Endothelial cell of umbilical vein (primary cell): ENCODE measurements around the gene CDH9. TPM values are rescaled to one million over a fixed set of nuclear protein-coding genes. Genes with fewer than 3 reads are reported as not detected.

Experiments used
- BruUV-seq: library from RNA; stranded (reverse); fragments of 400-500 nt; replicated peaks from 2 replicates; lab custom pipeline; 2021; lab: Mats Ljungman, UMichigan
- CTCF ChIA-PET: fragments of 300-600, 350-600 bp; sonication (Branson Sonifier 250); formaldehyde crosslinking; loops from one replicate; lab custom pipeline; 2021; ENCODE audit warnings: antibody characterized with exemption, inconsistent platforms; lab: Charles Lee
- POLR2A ChIA-PET: fragments of 300-600, 350-600 bp; sonication (Branson Sonifier 250); formaldehyde crosslinking; loops from one replicate; lab custom pipeline; 2021; ENCODE audit warnings: antibody characterized with exemption, inconsistent platforms; lab: Charles Lee
- DNase-seq: peaks from one replicate; pipeline ENCODE4 v3.0.0-alpha.2; 2011; ENCODE audit warnings: low read depth, low spot score
- FAIRE-seq: peaks from 2 replicates; lab custom pipeline; 2011; peaks lifted over from hg19 to GRCh38; lab: Jason Lieb, UNC
- H2AFZ ChIP-seq: 2 replicates; pipeline ENCODE4 v1.6.0; 2012; ENCODE audit warnings: low read depth, low read length, control low read depth, inconsistent platforms
- H3K27ac ChIP-seq: 2 replicates; pipeline ENCODE4 v1.5.1; 2011; ENCODE audit warnings: low read depth, mild to moderate bottlenecking, control low read depth, low read length, moderate library complexity; ENCODE audit not compliant: insufficient read depth
- H3K27me3 ChIP-seq, 2 experiments: 2 replicates each; pipeline versions ENCODE4 v1.6.0 to v1.6.1; 2011; ENCODE audit warnings: low read length in 2 of 2, mixed read lengths in 1 of 2; ENCODE audit not compliant: control insufficient read depth in 2 of 2, insufficient read depth in 2 of 2
- H3K36me3 ChIP-seq, 2 experiments: 2 replicates in 1 of 2; 3 replicates in 1 of 2; pipeline ENCODE4 v1.5.1; 2011; ENCODE audit warnings: low read length in 2 of 2, mild to moderate bottlenecking in 1 of 2, moderate library complexity in 1 of 2; ENCODE audit not compliant: control insufficient read depth in 2 of 2, insufficient read depth in 2 of 2; ENCODE audit errors: extremely low read depth in 1 of 2
- H3K4me1 ChIP-seq: 3 replicates; pipeline ENCODE4 v1.5.1; 2011; ENCODE audit warnings: mild to moderate bottlenecking, low read length; ENCODE audit not compliant: control insufficient read depth, insufficient read depth; ENCODE audit errors: extremely low read depth
- H3K4me2 ChIP-seq: 2 replicates; pipeline ENCODE4 v1.6.1; 2011; ENCODE audit warnings: low read length, control low read depth, mixed read lengths; ENCODE audit not compliant: insufficient read depth
- H3K4me3 ChIP-seq, 3 experiments: fragments of 200-600 bp in 1 of 3; sonication (generic), shearing (Covaris generic) in 1 of 3; replicated peaks in 1 of 3; 2 replicates each; pipeline ENCODE4 v1.5.1; 2011 to 2016; ENCODE audit warnings: control low read depth in 3 of 3, low read length in 3 of 3, mild to moderate bottlenecking in 2 of 3, inconsistent platforms in 1 of 3, low read depth in 1 of 3, moderate library complexity in 1 of 3; ENCODE audit not compliant: insufficient read depth in 1 of 3
- H3K79me2 ChIP-seq: 2 replicates; pipeline ENCODE4 v1.6.0; 2012; ENCODE audit warnings: low read length, inconsistent platforms; ENCODE audit not compliant: control insufficient read depth, insufficient read depth
- H3K9ac ChIP-seq: replicated peaks from 2 replicates; pipeline ENCODE3; 2011; ENCODE audit warnings: low read length, control low read depth; ENCODE audit not compliant: insufficient read depth; ENCODE audit errors: extremely low read depth
- H3K9me1 ChIP-seq: replicated peaks from 3 replicates; pipeline ENCODE4 v1.6.0; 2011; ENCODE audit warnings: mild to moderate bottlenecking, low read length; ENCODE audit not compliant: control insufficient read depth, insufficient read depth; ENCODE audit errors: extremely low read depth
- H3K9me3 ChIP-seq: replicated peaks from 2 replicates; pipeline ENCODE4 v1.5.1; 2012; ENCODE audit warnings: low read length, inconsistent platforms; ENCODE audit not compliant: control insufficient read depth, insufficient read depth
- H4K20me1 ChIP-seq: replicated peaks from 2 replicates; pipeline ENCODE3; 2011; ENCODE audit warnings: mild to moderate bottlenecking, low read length; ENCODE audit not compliant: control insufficient read depth, insufficient read depth; ENCODE audit errors: extremely low read depth
- EZH2 ChIP-seq: IDR thresholded peaks from 2 replicates; pipeline ENCODE4 v1.6.1; 2012; ENCODE audit warnings: borderline replicate concordance, low read depth, mild to moderate bottlenecking, moderate library complexity, low read length, inconsistent platforms; ENCODE audit not compliant: severe bottlenecking
- FOS ChIP-seq: IDR thresholded peaks from 2 replicates; pipeline ENCODE4 v1.6.1; 2011; ENCODE audit warnings: mild to moderate bottlenecking, low read length, moderate library complexity, borderline replicate concordance; ENCODE audit not compliant: insufficient read depth
- GATA2 ChIP-seq: IDR thresholded peaks from 2 replicates; pipeline ENCODE4 v1.7.0; 2011; ENCODE audit warnings: low read depth, mild to moderate bottlenecking, moderate library complexity, mixed read lengths, low read length; ENCODE audit not compliant: insufficient read length, insufficient read depth
- JUN ChIP-seq: IDR thresholded peaks from 2 replicates; pipeline ENCODE4 v1.6.1; 2011; ENCODE audit warnings: borderline replicate concordance, low read depth; ENCODE audit not compliant: insufficient read length, insufficient read depth
- MYC ChIP-seq: IDR thresholded peaks from one replicate; pipeline ENCODE4 v1.6.1; 2011; ENCODE audit warnings: mild to moderate bottlenecking, low read depth, low read length
- POLR2A ChIP-seq: IDR thresholded peaks from 2 replicates; pipeline ENCODE4 v1.6.1; 2012; ENCODE audit warnings: low read depth, mild to moderate bottlenecking, control low read depth, low read length
- POLR2AphosphoS5 ChIP-seq: IDR thresholded peaks from 2 replicates; pipeline ENCODE4 v1.6.1; 2012; ENCODE audit warnings: low read depth, mild to moderate bottlenecking, control low read depth, low read length, moderate library complexity; ENCODE audit not compliant: insufficient read depth
- dilution Hi-C: fragments of 300-500 bp; cut with MboI; formaldehyde crosslinking; loops from one replicate; pipeline ENCODE4 v1.15.0; 2019; ENCODE audit warnings: low sequenced_read_pairs; ENCODE audit not compliant: extremely low pct_ligation_motif_present
- intact Hi-C: fragments of 100-400 bp; cut with micrococcal nuclease; formaldehyde crosslinking; loops from one replicate; pipeline ENCODE4 v1.10.0; 2022
- polyA plus RNA-seq, 4 experiments: library from polyadenylated mRNA; depleted of rRNA in 3 of 4; stranded (reverse) in 3 of 4; unstranded in 1 of 4; fragments of >200 nt; gene quantifications; 2 replicates each; pipeline versions ENCODE4 v1.2.1 to v1.2.3, GENCODE V29; 2011 to 2012; ENCODE audit warnings: missing spikeins in 1 of 4
- total RNA-seq: library from RNA; stranded (reverse); gene quantifications from 2 replicates; pipeline ENCODE4 v1.2.3, GENCODE V29; 2021
- TF ChIP-seq, protein P1 (sequence below), 2 donors: IDR thresholded peaks; 1 replicate in 1 of 2; 2 replicates in 1 of 2; pipeline ENCODE4 v1.5.1; 2011; ENCODE audit warnings: low read length in 2 of 2, mild to moderate bottlenecking in 2 of 2, moderate library complexity in 2 of 2, control low read depth in 1 of 2, inconsistent platforms in 1 of 2, low read depth in 1 of 2; ENCODE audit not compliant: insufficient read depth in 1 of 2; ENCODE audit errors: extremely low read depth in 1 of 2
- TF ChIP-seq, protein P2 (sequence below): IDR thresholded peaks from 2 replicates; pipeline ENCODE4 v1.6.1; 2011; ENCODE audit not compliant: insufficient read depth, insufficient read length

The CDH9 gene
- total and polyA plus RNA-seq, 2 donors (not counting 3 experiments of a cell fraction or from before 2014, with no cell fraction given) = not detected

DNA sequence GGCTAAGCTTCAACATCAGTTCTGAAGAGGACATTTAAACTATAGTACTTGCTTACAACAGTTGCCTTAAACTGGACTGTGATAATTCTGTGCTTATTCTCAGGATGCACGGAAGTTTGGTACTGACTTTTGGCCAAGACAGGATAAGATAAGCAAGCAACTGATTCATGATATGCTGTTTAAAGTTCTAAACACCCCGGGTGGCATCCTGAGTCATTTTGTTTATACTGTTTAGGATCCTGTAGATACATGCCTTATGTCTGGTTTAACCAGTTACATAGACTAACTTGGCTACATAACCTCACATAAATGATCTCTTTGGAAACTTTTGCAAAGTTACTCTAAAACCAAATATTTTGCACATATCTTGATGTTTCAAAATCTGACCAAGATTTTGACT lies 95.9 kb downstream of the CDH9 start:
- Histone ChIP-seq H3K9ac (no peak overlapping the region), H3K36me3 (no peaks in the 10 kb centered on the region), H3K79me2 (no peaks in the 10 kb centered on the region), H3K4me2 (no peak overlapping the region), H4K20me1 (no peaks in the 10 kb centered on the region), H3K27ac (no peak overlapping the region), H3K4me3 (no peak overlapping the region), H3K4me1 (no peaks in the 10 kb centered on the region), H2AFZ (no peak overlapping the region), H3K9me3 (peaks cover 2% of the 10 kb centered on the region), H3K27me3 (no peaks in the 10 kb centered on the region), H3K9me1 (no peaks in the 10 kb centered on the region)
- POLR2A ChIA-PET = no interaction called here
- FAIRE-seq = no peak
- CTCF ChIA-PET = no interaction called here
- BruUV-seq = no TSS peak
- intact Hi-C loops (no loop called here), dilution Hi-C loops (no loop called here)
- TF ChIP-seq MYC (no peak), POLR2A (no peak), GATA2 (no peak), POLR2AphosphoS5 (no peak), JUN (no peak), FOS (no peak), EZH2 (no peak)
- TF ChIP-seq, protein P1, sequence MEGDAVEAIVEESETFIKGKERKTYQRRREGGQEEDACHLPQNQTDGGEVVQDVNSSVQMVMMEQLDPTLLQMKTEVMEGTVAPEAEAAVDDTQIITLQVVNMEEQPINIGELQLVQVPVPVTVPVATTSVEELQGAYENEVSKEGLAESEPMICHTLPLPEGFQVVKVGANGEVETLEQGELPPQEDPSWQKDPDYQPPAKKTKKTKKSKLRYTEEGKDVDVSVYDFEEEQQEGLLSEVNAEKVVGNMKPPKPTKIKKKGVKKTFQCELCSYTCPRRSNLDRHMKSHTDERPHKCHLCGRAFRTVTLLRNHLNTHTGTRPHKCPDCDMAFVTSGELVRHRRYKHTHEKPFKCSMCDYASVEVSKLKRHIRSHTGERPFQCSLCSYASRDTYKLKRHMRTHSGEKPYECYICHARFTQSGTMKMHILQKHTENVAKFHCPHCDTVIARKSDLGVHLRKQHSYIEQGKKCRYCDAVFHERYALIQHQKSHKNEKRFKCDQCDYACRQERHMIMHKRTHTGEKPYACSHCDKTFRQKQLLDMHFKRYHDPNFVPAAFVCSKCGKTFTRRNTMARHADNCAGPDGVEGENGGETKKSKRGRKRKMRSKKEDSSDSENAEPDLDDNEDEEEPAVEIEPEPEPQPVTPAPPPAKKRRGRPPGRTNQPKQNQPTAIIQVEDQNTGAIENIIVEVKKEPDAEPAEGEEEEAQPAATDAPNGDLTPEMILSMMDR (IDR thresholded peaks at IDR 0.05; ENCODE audit: extremely low read depth in 1 of 2, insufficient read depth in 1 of 2, low read depth in 1 of 2, low read length in 2 of 2) = no peak
- TF ChIP-seq, protein P2, sequence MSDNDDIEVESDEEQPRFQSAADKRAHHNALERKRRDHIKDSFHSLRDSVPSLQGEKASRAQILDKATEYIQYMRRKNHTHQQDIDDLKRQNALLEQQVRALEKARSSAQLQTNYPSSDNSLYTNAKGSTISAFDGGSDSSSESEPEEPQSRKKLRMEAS = no peak
- DNase-seq = no peak
